Trophoblast cell (in vitro differentiated cells and primary cell): ENCODE measurements around the gene PREB.

Source experiments
- DNase-seq, 2 donors: peaks; one replicate each; pipeline ENCODE4 v3.0.0-alpha.2; 2016
- H2AFZ ChIP-seq: 2 replicates; pipeline ENCODE4 v1.6.1; 2013; ENCODE audit warnings: low read length, moderate library complexity, mild to moderate bottlenecking; ENCODE audit not compliant: insufficient read depth, poor library complexity
- H2AK5ac ChIP-seq: 2 replicates; pipeline ENCODE4 v1.6.1; 2013; ENCODE audit warnings: mild to moderate bottlenecking, low read length
- H2BK120ac ChIP-seq: 2 replicates; pipeline ENCODE4 v1.6.1; 2013; ENCODE audit warnings: low read length, mild to moderate bottlenecking, moderate library complexity; ENCODE audit not compliant: insufficient read depth, poor library complexity
- H2BK12ac ChIP-seq: 2 replicates; pipeline ENCODE4 v1.6.1; 2013; ENCODE audit warnings: mild to moderate bottlenecking, low read length, moderate library complexity
- H2BK5ac ChIP-seq: 2 replicates; pipeline ENCODE4 v1.6.1; 2013; ENCODE audit warnings: low read length, low read depth, moderate library complexity, mild to moderate bottlenecking; ENCODE audit not compliant: poor library complexity
- H3K14ac ChIP-seq: 2 replicates; pipeline ENCODE4 v1.6.1; 2013; ENCODE audit warnings: mild to moderate bottlenecking, low read length
- H3K18ac ChIP-seq: 2 replicates; pipeline ENCODE4 v1.6.1; 2013; ENCODE audit warnings: mild to moderate bottlenecking, low read length
- H3K23ac ChIP-seq: 2 replicates; pipeline ENCODE4 v1.6.1; 2013; ENCODE audit warnings: low read length
- H3K27ac ChIP-seq: 2 replicates; pipeline ENCODE4 v1.5.1; 2013; ENCODE audit warnings: low read depth, mild to moderate bottlenecking, inconsistent platforms, low read length, moderate library complexity
- H3K27me3 ChIP-seq: 2 replicates; pipeline ENCODE4 v1.6.1; 2013; ENCODE audit warnings: inconsistent platforms, mild to moderate bottlenecking, low read length, moderate library complexity; ENCODE audit not compliant: insufficient read depth
- H3K36me3 ChIP-seq, 2 experiments: 1 replicate in 1 of 2; 2 replicates in 1 of 2; pipeline ENCODE4 v1.6.1; 2013; ENCODE audit warnings: low read length in 2 of 2, mild to moderate bottlenecking in 2 of 2, moderate library complexity in 1 of 2; ENCODE audit not compliant: insufficient read depth in 2 of 2, control insufficient read depth in 1 of 2
- H3K4ac ChIP-seq: 2 replicates; pipeline ENCODE4 v1.6.1; 2013; ENCODE audit warnings: low read depth, mild to moderate bottlenecking, low read length, moderate library complexity
- H3K4me1 ChIP-seq, 2 experiments: 1 replicate in 1 of 2; 2 replicates in 1 of 2; pipeline ENCODE4 v1.6.1; 2013; ENCODE audit warnings: low read length in 2 of 2, mild to moderate bottlenecking in 2 of 2, moderate library complexity in 1 of 2; ENCODE audit not compliant: insufficient read depth in 2 of 2, control insufficient read depth in 1 of 2
- H3K4me2 ChIP-seq: 2 replicates; pipeline ENCODE4 v1.6.1; 2013; ENCODE audit warnings: inconsistent platforms, mild to moderate bottlenecking, low read length, moderate library complexity
- H3K4me3 ChIP-seq: 2 replicates; pipeline ENCODE4 v1.5.1; 2013; ENCODE audit warnings: mild to moderate bottlenecking, low read depth, low read length, inconsistent platforms
- H3K79me1 ChIP-seq: one replicate; pipeline ENCODE4 v1.6.1; 2013; ENCODE audit warnings: low read length
- H3K79me2 ChIP-seq: 2 replicates; pipeline ENCODE4 v1.6.1; 2013; ENCODE audit warnings: low read length, mild to moderate bottlenecking; ENCODE audit not compliant: control insufficient read depth, insufficient read depth, poor library complexity
- H3K9ac ChIP-seq: 2 replicates; pipeline ENCODE4 v1.6.1; 2013; ENCODE audit warnings: mild to moderate bottlenecking, low read length
- H3K9me3 ChIP-seq: 2 replicates; pipeline ENCODE4 v1.6.1; 2013; ENCODE audit warnings: low read depth, mild to moderate bottlenecking, control low read depth, inconsistent platforms, low read length; ENCODE audit not compliant: insufficient read depth
- H4K12ac ChIP-seq: 2 replicates; pipeline ENCODE4 v1.6.1; 2013; ENCODE audit warnings: low read depth, mild to moderate bottlenecking, low read length, moderate library complexity
- H4K8ac ChIP-seq: 2 replicates; pipeline ENCODE4 v1.6.1; 2013; ENCODE audit warnings: low read depth, mild to moderate bottlenecking, low read length, moderate library complexity
- H4K91ac ChIP-seq: one replicate; pipeline ENCODE4 v1.6.1; 2013; ENCODE audit warnings: low read depth, mild to moderate bottlenecking, low read length, moderate library complexity
- WGBS: extraction: QIAGEN DNeasy Blood & Tissue Kit; methylation state at CpG from one replicate; pipeline ENCODE4 v1.1.7; 2013; ENCODE audit warnings: missing lambda C conversion rate; ENCODE audit not compliant: insufficient read length, insufficient coverage; ENCODE audit errors: extremely low coverage; 5-methylcytosine and 5-hydroxymethylcytosine counted together

The PREB gene

DNA sequence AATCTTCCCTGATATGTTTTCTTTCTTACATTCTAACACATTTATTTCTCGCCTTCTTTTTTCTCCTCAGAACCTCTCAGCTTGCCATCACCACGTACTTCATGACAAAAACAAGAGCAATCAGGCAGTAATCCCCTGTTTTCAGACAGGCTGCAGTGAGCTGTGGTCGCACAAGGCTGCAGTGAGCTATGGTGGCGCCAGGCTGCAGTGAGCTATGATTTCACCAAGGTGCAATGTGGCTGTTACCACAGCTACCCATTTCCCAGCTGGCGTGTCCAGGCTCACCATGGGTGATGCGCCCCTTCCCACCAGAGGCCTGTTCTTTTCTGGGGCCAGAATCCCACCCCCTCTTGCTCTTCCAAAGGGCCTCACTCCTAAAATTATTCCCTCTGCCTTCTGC lies 40.2 kb upstream of the PREB start:
- Histone ChIP-seq H2AFZ (no peak overlapping the region), H2AK5ac (no peak overlapping the region), H2BK5ac (no peak overlapping the region), H2BK12ac (no peak overlapping the region), H2BK120ac (no peak overlapping the region), H3K79me2 (no peaks in the 10 kb centered on the region), H3K4me2 (no peak overlapping the region), H3K4me1 (no peaks in the 10 kb centered on the region), H3K27me3 (no peaks in the 10 kb centered on the region), H3K9ac (no peak overlapping the region), H4K12ac (no peak overlapping the region), H3K27ac (no peak overlapping the region), H3K36me3 (no peaks in the 10 kb centered on the region), H3K14ac (no peak overlapping the region), H3K4ac (no peak overlapping the region), H4K8ac (no peak overlapping the region), H3K23ac (no peak overlapping the region), H4K91ac (no peak overlapping the region), H3K79me1 (no peaks in the 10 kb centered on the region), H3K4me3 (peak overlapping the region; percentile 47), H3K18ac (no peak overlapping the region), H3K9me3 (no peaks in the 10 kb centered on the region)
- no peak for DNase-seq
- WGBS, result 100% methylated on average over 2 of the region's 6 CpGs

- no peak overlapping the region for H4K12ac ChIP-seq
- no peak overlapping the region for H4K8ac ChIP-seq
- H3K23ac ChIP-seq, result no peak overlapping the region
- DNase-seq, result peak; percentile 43 to 64
- H3K14ac ChIP-seq, result no peak overlapping the region
- no peak overlapping the region for H3K4me3 ChIP-seq
- no peak overlapping the region for H3K9ac ChIP-seq
- no peaks in the 10 kb centered on the region for H3K27me3 ChIP-seq
- H2BK120ac ChIP-seq, result no peak overlapping the region
- no peak overlapping the region for H2BK5ac ChIP-seq
- H3K36me3 ChIP-seq, result no peaks in the 10 kb centered on the region
- H3K79me2 ChIP-seq, result no peaks in the 10 kb centered on the region
- no peak overlapping the region for H2BK12ac ChIP-seq
- no peak overlapping the region for H2AK5ac ChIP-seq
- no CpG with 5 or more reads among the region's 8 CpGs for WGBS
- no peak overlapping the region for H3K27ac ChIP-seq
- H2AFZ ChIP-seq, result no peak overlapping the region
- no peak overlapping the region for H3K4ac ChIP-seq
- H4K91ac ChIP-seq, result no peak overlapping the region
- H3K9me3 ChIP-seq, result no peaks in the 10 kb centered on the region
- H3K4me2 ChIP-seq, result no peak overlapping the region
- no peaks in the 10 kb centered on the region for H3K79me1 ChIP-seq
- no peak overlapping the region for H3K18ac ChIP-seq
- H3K4me1 ChIP-seq, result no peaks in the 10 kb centered on the region
Observed at GRCh38 chr2:27171351-27171848, 37.0 kb upstream of the PREB start.

- Histone ChIP-seq H3K18ac (no peak overlapping the region), H3K4me2 (no peak overlapping the region), H3K9me3 (no peaks in the 10 kb centered on the region), H3K23ac (no peak overlapping the region), H3K9ac (no peak overlapping the region), H3K4me1 (no peaks in the 10 kb centered on the region), H3K14ac (no peak overlapping the region), H2BK5ac (no peak overlapping the region), H4K91ac (no peak overlapping the region), H4K8ac (no peak overlapping the region), H3K4me3 (no peak overlapping the region), H2BK120ac (no peak overlapping the region), H3K79me2 (no peaks in the 10 kb centered on the region), H2BK12ac (no peak overlapping the region), H2AK5ac (no peak overlapping the region), H3K27me3 (no peaks in the 10 kb centered on the region), H3K36me3 (no peaks in the 10 kb centered on the region), H3K4ac (no peak overlapping the region), H3K27ac (no peak overlapping the region), H3K79me1 (no peaks in the 10 kb centered on the region), H4K12ac (no peak overlapping the region), H2AFZ (no peak overlapping the region)
- no CpG with 5 or more reads among the region's 6 CpGs for WGBS
- DNase-seq, result peak in 1 of 2 donors; percentile 25
Observed at GRCh38 chr2:27170581-27171337, 36.3 kb upstream of the PREB start.

DNA sequence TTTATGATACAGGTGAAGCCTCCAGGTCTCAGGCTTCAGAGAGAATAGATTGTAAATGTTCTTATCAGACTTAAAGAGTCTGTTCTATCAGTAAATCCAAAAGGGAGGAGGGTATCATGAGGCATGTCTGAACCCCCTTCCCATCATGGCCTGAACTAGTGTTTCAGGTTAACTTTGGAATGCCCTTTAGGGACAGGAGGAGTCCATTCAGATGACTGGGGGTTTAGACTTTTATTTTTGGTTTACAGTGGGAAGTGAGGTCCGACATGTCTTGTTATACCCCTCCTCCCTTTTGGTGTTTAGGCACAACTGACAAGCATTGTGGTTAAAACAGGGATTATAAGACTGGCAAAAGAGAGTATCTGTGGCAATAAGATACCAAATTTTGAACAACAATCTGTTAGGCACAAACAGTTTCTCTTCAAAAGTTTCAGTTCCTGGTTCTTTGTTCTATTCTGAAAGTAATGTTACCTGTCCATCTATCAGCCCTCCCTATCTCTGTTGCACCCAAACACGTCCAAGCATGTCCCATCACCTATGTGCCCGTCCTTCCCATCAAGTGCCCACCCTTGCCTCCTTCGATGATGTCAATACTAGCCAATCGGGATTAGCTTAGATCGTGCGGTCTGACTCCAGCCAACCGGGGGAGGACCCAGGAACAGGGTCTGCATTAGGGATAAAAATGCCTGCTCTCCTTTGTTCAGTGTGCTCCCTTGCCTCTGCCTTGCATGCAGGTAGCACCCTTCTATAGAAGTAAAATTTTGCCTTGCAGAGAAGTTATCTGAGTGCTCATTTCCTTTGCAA lies 30.7 kb upstream of the PREB start:
- H3K27me3 ChIP-seq, result no peaks in the 10 kb centered on the region
- no peak overlapping the region for H3K27ac ChIP-seq
- H3K9me3 ChIP-seq, result no peaks in the 10 kb centered on the region
- WGBS, result no CpG with 5 or more reads among the region's 8 CpGs
- no peak overlapping the region for H4K91ac ChIP-seq
- no peak overlapping the region for H2BK120ac ChIP-seq
- H3K36me3 ChIP-seq, result no peaks in the 10 kb centered on the region
- no peak overlapping the region for H2BK12ac ChIP-seq
- H2AK5ac ChIP-seq, result no peak overlapping the region
- H3K4me2 ChIP-seq, result no peak overlapping the region
- H2AFZ ChIP-seq, result no peak overlapping the region
- no peaks in the 10 kb centered on the region for H3K79me2 ChIP-seq
- H3K9ac ChIP-seq, result no peak overlapping the region
- no peak for DNase-seq
- no peak overlapping the region for H3K23ac ChIP-seq
- H3K4me3 ChIP-seq, result no peak overlapping the region
- no peak overlapping the region for H3K18ac ChIP-seq
- H4K8ac ChIP-seq, result no peak overlapping the region
- no peak overlapping the region for H3K4ac ChIP-seq
- no peak overlapping the region for H4K12ac ChIP-seq
- no peak overlapping the region for H3K14ac ChIP-seq
- H3K79me1 ChIP-seq, result no peaks in the 10 kb centered on the region
- H2BK5ac ChIP-seq, result no peak overlapping the region
- H3K4me1 ChIP-seq, result no peaks in the 10 kb centered on the region
